Fibroblast of mammary gland (primary cell): Measurements from ENCODE around the gene KLHL29.

Experiments
- DNase-seq: peaks from one replicate; pipeline ENCODE4 v3.0.0-alpha.2; 2010; ENCODE audit warnings: low read depth
- H3K4me3 ChIP-seq: 2 replicates; pipeline ENCODE4 v1.5.1; 2011; ENCODE audit warnings: low read depth, mild to moderate bottlenecking, low read length, moderate library complexity; ENCODE audit not compliant: control insufficient read depth
- CTCF ChIP-seq: conservative IDR thresholded peaks from 2 replicates; pipeline ENCODE4 v1.5.1; 2011; ENCODE audit warnings: low read depth, low read length, inconsistent platforms; ENCODE audit not compliant: control insufficient read depth, insufficient read depth

KLHL29 gene

GRCh38 chr2:23460993-23461392, 76.0 kb downstream of the KLHL29 start:
- H3K4me3 ChIP-seq = no peak overlapping the region
- DNase-seq = no peak
- TF ChIP-seq CTCF = no peak

- no peak overlapping the region for H3K4me3 ChIP-seq
- TF ChIP-seq CTCF = no peak
Observed at GRCh38 chr2:23464156-23464555, 79.2 kb downstream of the KLHL29 start.

GRCh38 chr2:23464905-23465537, 80.0 kb downstream of the KLHL29 start:
- no peak overlapping the region for H3K4me3 ChIP-seq
- no peak for DNase-seq
- no peak for TF ChIP-seq CTCF

More at GRCh38 chr2:23464156-23464555, 79.2 kb downstream of the KLHL29 start:
- no peak for DNase-seq

GRCh38 chr2:23465936-23466335, 81.0 kb downstream of the KLHL29 start:
- no peak for DNase-seq
- no peak overlapping the region for H3K4me3 ChIP-seq
- no peak for TF ChIP-seq CTCF

- DNase-seq = no peak
- no peak for TF ChIP-seq CTCF
- H3K4me3 ChIP-seq = no peak overlapping the region
Observed at GRCh38 chr2:23467618-23468017, 82.6 kb downstream of the KLHL29 start.

GRCh38 chr2:23468474-23469141, 83.6 kb downstream of the KLHL29 start:
- no peak for TF ChIP-seq CTCF
- no peak for DNase-seq
- H3K4me3 ChIP-seq = no peak overlapping the region

GRCh38 chr2:23469142-23469540, 84.2 kb downstream of the KLHL29 start:
- TF ChIP-seq CTCF = no peak
- DNase-seq = no peak

More at GRCh38 chr2:23469142-23469540, 84.2 kb downstream of the KLHL29 start:
- H3K4me3 ChIP-seq = no peak overlapping the region
